ENCODE data around the gene STARD3NL.

DNA sequence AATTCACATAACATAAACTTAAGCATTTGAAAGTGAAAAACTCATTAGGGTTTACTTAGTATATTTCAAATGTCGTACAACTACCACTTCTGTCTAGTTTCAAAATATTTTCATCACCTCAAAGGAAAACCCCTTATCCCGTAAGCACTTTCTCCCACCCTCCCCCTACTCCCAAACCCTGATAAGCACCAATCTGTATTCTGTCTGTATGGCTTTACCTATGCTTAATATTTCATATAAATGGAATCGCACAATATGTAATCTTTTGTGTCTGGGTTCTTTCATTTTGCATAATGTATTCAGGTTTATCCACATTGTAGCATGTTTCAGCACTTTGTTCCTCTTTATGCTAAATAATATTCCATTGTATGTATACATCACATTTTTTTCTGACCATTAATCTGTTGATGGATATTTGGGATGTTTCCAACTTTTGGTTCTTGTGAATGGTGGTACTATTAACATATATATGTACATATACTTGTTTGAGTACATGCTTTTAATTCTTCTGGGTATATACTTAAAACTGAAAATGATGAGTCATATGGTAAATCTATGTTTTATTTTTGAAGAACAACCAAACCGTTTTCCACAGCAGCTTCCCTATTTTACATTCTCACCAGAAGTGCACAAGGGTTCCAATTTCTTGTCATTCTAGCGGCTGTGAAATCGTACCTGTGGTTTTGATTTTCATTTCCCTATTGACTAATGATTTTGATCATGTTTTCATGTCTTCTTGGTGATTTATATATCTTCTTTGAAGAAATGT is 6.2 kb upstream of the STARD3NL start:
- TF ChIP-seq ZNF343 (CRISPR knock-in tag; IDR thresholded peaks at IDR 0.05) = no peak
- TF ChIP-seq, protein P1, sequence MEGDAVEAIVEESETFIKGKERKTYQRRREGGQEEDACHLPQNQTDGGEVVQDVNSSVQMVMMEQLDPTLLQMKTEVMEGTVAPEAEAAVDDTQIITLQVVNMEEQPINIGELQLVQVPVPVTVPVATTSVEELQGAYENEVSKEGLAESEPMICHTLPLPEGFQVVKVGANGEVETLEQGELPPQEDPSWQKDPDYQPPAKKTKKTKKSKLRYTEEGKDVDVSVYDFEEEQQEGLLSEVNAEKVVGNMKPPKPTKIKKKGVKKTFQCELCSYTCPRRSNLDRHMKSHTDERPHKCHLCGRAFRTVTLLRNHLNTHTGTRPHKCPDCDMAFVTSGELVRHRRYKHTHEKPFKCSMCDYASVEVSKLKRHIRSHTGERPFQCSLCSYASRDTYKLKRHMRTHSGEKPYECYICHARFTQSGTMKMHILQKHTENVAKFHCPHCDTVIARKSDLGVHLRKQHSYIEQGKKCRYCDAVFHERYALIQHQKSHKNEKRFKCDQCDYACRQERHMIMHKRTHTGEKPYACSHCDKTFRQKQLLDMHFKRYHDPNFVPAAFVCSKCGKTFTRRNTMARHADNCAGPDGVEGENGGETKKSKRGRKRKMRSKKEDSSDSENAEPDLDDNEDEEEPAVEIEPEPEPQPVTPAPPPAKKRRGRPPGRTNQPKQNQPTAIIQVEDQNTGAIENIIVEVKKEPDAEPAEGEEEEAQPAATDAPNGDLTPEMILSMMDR (CRISPR knock-in tag; IDR thresholded peaks at IDR 0.05) = no peak
